SK-N-SH treated with all-trans-retinoic acid at 6 μM for 48 hours (cell line): ENCODE data around the gene ANKRD11.

ENCODE experiments used
- ATAC-seq: fragments of 200-7000 bp; cut with Tn5 transposase; 3 replicates; pipeline ENCODE4 v1.9.1; 2020; ENCODE audit warnings: mild to moderate bottlenecking, moderate library complexity
- ARNTL ChIP-seq: fragments of 450-650 bp; formaldehyde crosslinking; IDR thresholded peaks from 2 replicates; pipeline ENCODE4 v1.5.0; 2020; ENCODE audit warnings: low read depth, mild to moderate bottlenecking, moderate library complexity, borderline replicate concordance
- CREB5 ChIP-seq: fragments of 250-450 bp; sonication (Bioruptor Pico); IDR thresholded peaks from 2 replicates; pipeline ENCODE4 v1.5.1; 2020; ENCODE audit warnings: low read depth, mild to moderate bottlenecking, moderate library complexity
- CSDC2 ChIP-seq: fragments of 250-450 bp; sonication (Bioruptor Pico); IDR thresholded peaks from 2 replicates; pipeline ENCODE4 v1.5.0; 2020; ENCODE audit warnings: mild to moderate bottlenecking, moderate library complexity
- CSRNP3 ChIP-seq: fragments of 250-450 bp; sonication (Bioruptor Pico); IDR thresholded peaks from 2 replicates; pipeline ENCODE4 v1.5.1; 2021; ENCODE audit warnings: mild to moderate bottlenecking, moderate library complexity
- ESRRG ChIP-seq: fragments of 250-450 bp; sonication (Bioruptor Pico); IDR thresholded peaks from 2 replicates; pipeline ENCODE4 v1.6.1; 2021; ENCODE audit warnings: mild to moderate bottlenecking
- ISL1 ChIP-seq: fragments of 250-450 bp; sonication (Bioruptor Pico); IDR thresholded peaks from 2 replicates; pipeline ENCODE4 v2.1.2; 2022; ENCODE audit warnings: mild to moderate bottlenecking, moderate library complexity
- PATZ1 ChIP-seq: fragments of 250-450 bp; sonication (Bioruptor Pico); IDR thresholded peaks from 2 replicates; pipeline ENCODE4 v1.8.0; 2020; ENCODE audit warnings: mild to moderate bottlenecking, moderate library complexity, borderline replicate concordance
- POU6F1 ChIP-seq: fragments of 250-450 bp; sonication (Bioruptor Pico); IDR thresholded peaks from 2 replicates; pipeline ENCODE4 v1.8.0; 2021; ENCODE audit warnings: low read depth, mild to moderate bottlenecking, moderate library complexity, borderline replicate concordance
- PPARA ChIP-seq: fragments of 250-450 bp; sonication (Bioruptor Pico); IDR thresholded peaks from 2 replicates; pipeline ENCODE4 v1.5.0; 2020; ENCODE audit warnings: mild to moderate bottlenecking, borderline replicate concordance
- RARB ChIP-seq: fragments of 250-450 bp; sonication (Bioruptor Pico); IDR thresholded peaks from 2 replicates; pipeline ENCODE4 v1.8.0; 2021; ENCODE audit warnings: mild to moderate bottlenecking, moderate library complexity
- SNAI2 ChIP-seq: fragments of 250-450 bp; sonication (Bioruptor Pico); IDR thresholded peaks from 2 replicates; pipeline ENCODE4 v1.5.0; 2020; ENCODE audit warnings: mild to moderate bottlenecking, moderate library complexity
- TCF4 ChIP-seq: fragments of 250-450 bp; sonication (Bioruptor Pico); IDR thresholded peaks from 2 replicates; pipeline ENCODE4 v1.8.0; 2021; ENCODE audit warnings: mild to moderate bottlenecking, moderate library complexity, borderline replicate concordance
- TOX ChIP-seq: fragments of 250-450 bp; sonication (Bioruptor Pico); IDR thresholded peaks from 2 replicates; pipeline ENCODE4 v1.8.0; 2021; ENCODE audit warnings: mild to moderate bottlenecking, moderate library complexity, borderline replicate concordance
- TSHZ2 ChIP-seq: fragments of 250-450 bp; sonication (Bioruptor Pico); IDR thresholded peaks from 2 replicates; pipeline ENCODE4 v1.5.0; 2020; ENCODE audit warnings: mild to moderate bottlenecking, moderate library complexity
- ZC3H10 ChIP-seq: fragments of 250-450 bp; sonication (Bioruptor Pico); IDR thresholded peaks from 2 replicates; pipeline ENCODE4 v1.5.1; 2021; ENCODE audit warnings: mild to moderate bottlenecking, moderate library complexity
- ZFP3 ChIP-seq: fragments of 250-450 bp; sonication (Bioruptor Pico); IDR thresholded peaks from 2 replicates; pipeline ENCODE4 v1.5.0; 2020; ENCODE audit warnings: mild to moderate bottlenecking, moderate library complexity
- ZFP30 ChIP-seq: fragments of 450-650 bp; formaldehyde crosslinking; IDR thresholded peaks from 2 replicates; pipeline ENCODE4 v1.5.0; 2022; ENCODE audit warnings: mild to moderate bottlenecking, moderate library complexity
- ZNF70 ChIP-seq: fragments of 450-650 bp; formaldehyde crosslinking; IDR thresholded peaks from 2 replicates; pipeline ENCODE4 v1.5.0; 2020; ENCODE audit warnings: mild to moderate bottlenecking, moderate library complexity
- ZNF8 ChIP-seq: fragments of 450-650 bp; formaldehyde crosslinking; IDR thresholded peaks from 2 replicates; pipeline ENCODE4 v1.5.0; 2020; ENCODE audit warnings: mild to moderate bottlenecking, moderate library complexity

The ANKRD11 gene

GRCh38 chr16:89269805-89270665 lies 220.3 kb downstream of the ANKRD11 start:
- no peak for ATAC-seq
- TF ChIP-seq CSRNP3 (CRISPR knock-in tag) (no peak), ISL1 (CRISPR knock-in tag) (no peak), ZNF8 (CRISPR knock-in tag) (no peak), PATZ1 (CRISPR knock-in tag) (no peak), ZFP30 (no peak), POU6F1 (CRISPR knock-in tag) (no peak), CSDC2 (CRISPR knock-in tag) (no peak), TCF4 (no peak), SNAI2 (CRISPR knock-in tag) (no peak), ARNTL (CRISPR knock-in tag) (no peak), ZNF70 (CRISPR knock-in tag) (no peak), ZC3H10 (CRISPR knock-in tag) (no peak), PPARA (CRISPR knock-in tag) (no peak), RARB (CRISPR knock-in tag) (no peak), ZFP3 (no peak), CREB5 (no peak), ESRRG (CRISPR knock-in tag) (no peak), TOX (CRISPR knock-in tag) (no peak), TSHZ2 (CRISPR knock-in tag) (no peak)

GRCh38 chr16:89268987-89269735 lies 221.2 kb downstream of the ANKRD11 start:
- TF ChIP-seq CREB5 (no peak), TCF4 (no peak), ESRRG (CRISPR knock-in tag) (no peak), ARNTL (CRISPR knock-in tag) (no peak)
- TF ChIP-seq, all 23 proteins: peak for 0
- no peak for ATAC-seq
